Vagina (tissue), 2 donors: Measurements from ENCODE around the gene LMNTD2. TPM values are rescaled to one million over a fixed set of nuclear protein-coding genes. Genes with fewer than 3 reads are reported as not detected.
A peak's percentile ranks its signal among the peaks of the same experiment; 100 is the strongest.

Source experiments
- DNase-seq, 2 donors: peaks; one replicate each; pipeline ENCODE4 v3.0.0-alpha.2; 2017; ENCODE audit errors: extremely low spot score in 2 of 2
- H3K27ac ChIP-seq: fragments of 200-600 bp; sonication (generic); one replicate; pipeline ENCODE4 v1.5.1; 2019
- H3K27me3 ChIP-seq: fragments of 200-600 bp; sonication (generic); one replicate; pipeline ENCODE4 v1.5.1; 2019
- H3K36me3 ChIP-seq, 2 donors: fragments of 200-600 bp; sonication (generic); one replicate each; pipeline ENCODE4 v1.5.1; 2017 to 2019
- H3K4me1 ChIP-seq: fragments of 200-600 bp; sonication (generic); one replicate; pipeline ENCODE4 v1.5.1; 2019
- H3K4me3 ChIP-seq, 2 donors: fragments of 200-600 bp; sonication (generic); 1 replicate in 1 of 2; 2 replicates in 1 of 2; pipeline ENCODE4 v1.5.1; 2016 to 2019
- H3K9me3 ChIP-seq: fragments of 200-600 bp; sonication (generic); one replicate; pipeline ENCODE4 v1.5.1; 2019
- POLR2A ChIP-seq, 2 donors: fragments of 450-650 bp; IDR thresholded peaks; one replicate each; pipeline ENCODE4 v1.6.1; 2017; ENCODE audit warnings: antibody characterized with exemption in 2 of 2, mild to moderate bottlenecking in 2 of 2, moderate library complexity in 2 of 2
- POLR2AphosphoS5 ChIP-seq, 2 donors: sonication (generic); formaldehyde crosslinking; IDR thresholded peaks; one replicate each; pipeline ENCODE4 v1.9.0; 2017; ENCODE audit warnings: antibody characterized with exemption in 2 of 2, mild to moderate bottlenecking in 2 of 2, low read depth in 1 of 2; ENCODE audit not compliant: insufficient read depth in 1 of 2
- intact Hi-C: fragments of 100-400 bp; cut with DNase I; formaldehyde crosslinking; loops from one replicate; pipeline ENCODE4 v1.15.1; 2023
- total RNA-seq: library from RNA; depleted of rRNA; stranded (reverse); fragments of >200 nt; gene quantifications from one replicate; pipeline ENCODE4 v1.2.3, GENCODE V29; 2016
- TF ChIP-seq, protein P1 (sequence below), 3 experiments: fragments of 450-650 bp in 2 of 3; fragments of 200-600 bp in 1 of 3; sonication (generic) in 1 of 3; IDR thresholded peaks; one replicate each; pipeline ENCODE4 v1.5.1; 2017 to 2019; ENCODE audit warnings: antibody characterized with exemption in 3 of 3, mild to moderate bottlenecking in 2 of 3, moderate library complexity in 2 of 3

LMNTD2 gene
- total RNA-seq, 1 donor from 2014 or later, result 1.7 TPM

DNA sequence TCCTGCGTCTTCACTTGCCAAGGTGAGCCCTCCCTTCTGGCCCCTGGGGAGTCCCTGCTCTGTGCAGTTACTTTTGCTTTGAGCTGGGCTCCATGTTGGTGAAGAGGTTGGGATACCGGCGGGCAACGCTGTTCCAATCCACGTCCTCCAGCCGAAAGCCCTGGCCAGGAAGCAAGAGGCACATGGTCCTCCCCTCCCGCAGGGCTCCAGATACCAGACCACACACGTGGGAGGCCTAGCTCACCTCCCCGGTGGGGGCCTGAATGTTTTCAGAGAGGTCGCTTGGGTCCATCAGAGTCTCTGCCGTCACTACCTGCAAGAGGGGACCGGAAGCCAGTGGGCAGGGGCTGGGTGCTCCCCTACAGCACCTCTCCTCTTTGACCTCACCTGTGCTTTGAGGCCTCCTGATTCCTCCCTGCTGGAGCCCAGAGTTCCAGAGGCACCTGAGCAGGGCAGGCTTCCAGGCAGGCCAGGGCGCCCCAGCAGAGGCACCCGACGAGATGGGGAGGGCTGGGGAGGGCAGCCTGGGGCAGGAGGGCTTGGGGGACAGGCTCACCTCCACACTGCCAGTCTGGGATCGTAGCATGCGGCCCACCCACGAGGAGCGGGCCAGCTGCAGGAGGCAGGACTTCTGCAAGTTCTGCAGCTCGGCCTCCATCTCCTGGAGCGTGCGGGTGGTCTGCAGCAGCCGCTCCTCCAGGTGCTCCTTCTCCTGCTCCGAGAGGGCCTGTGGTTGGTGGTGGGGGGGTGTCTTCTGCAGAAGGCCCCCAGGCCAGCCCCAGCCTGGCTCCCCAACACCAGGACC is 3.0 kb downstream of the LMNTD2 start:
- intact Hi-C loops, result loop anchor here (10.0 kb wide), 1 partner anchor 167 kb away; no protein-coding TSS in a partner anchor
- H3K9me3 ChIP-seq, result no peaks in the 10 kb centered on the region
- H3K4me1 ChIP-seq, result peaks cover 40% of the 10 kb centered on the region
- peaks cover 14% of the 10 kb centered on the region for H3K27me3 ChIP-seq
- no peak for DNase-seq
- H3K36me3 ChIP-seq, result no peaks in the 10 kb centered on the region
- TF ChIP-seq POLR2AphosphoS5 (IDR thresholded peaks at IDR 0.05; ENCODE audit: insufficient read depth in 1 of 2, low read depth in 1 of 2) (no peak), POLR2A (IDR thresholded peaks at IDR 0.05) (no peak)
- TF ChIP-seq, protein P1, sequence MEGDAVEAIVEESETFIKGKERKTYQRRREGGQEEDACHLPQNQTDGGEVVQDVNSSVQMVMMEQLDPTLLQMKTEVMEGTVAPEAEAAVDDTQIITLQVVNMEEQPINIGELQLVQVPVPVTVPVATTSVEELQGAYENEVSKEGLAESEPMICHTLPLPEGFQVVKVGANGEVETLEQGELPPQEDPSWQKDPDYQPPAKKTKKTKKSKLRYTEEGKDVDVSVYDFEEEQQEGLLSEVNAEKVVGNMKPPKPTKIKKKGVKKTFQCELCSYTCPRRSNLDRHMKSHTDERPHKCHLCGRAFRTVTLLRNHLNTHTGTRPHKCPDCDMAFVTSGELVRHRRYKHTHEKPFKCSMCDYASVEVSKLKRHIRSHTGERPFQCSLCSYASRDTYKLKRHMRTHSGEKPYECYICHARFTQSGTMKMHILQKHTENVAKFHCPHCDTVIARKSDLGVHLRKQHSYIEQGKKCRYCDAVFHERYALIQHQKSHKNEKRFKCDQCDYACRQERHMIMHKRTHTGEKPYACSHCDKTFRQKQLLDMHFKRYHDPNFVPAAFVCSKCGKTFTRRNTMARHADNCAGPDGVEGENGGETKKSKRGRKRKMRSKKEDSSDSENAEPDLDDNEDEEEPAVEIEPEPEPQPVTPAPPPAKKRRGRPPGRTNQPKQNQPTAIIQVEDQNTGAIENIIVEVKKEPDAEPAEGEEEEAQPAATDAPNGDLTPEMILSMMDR (IDR thresholded peaks at IDR 0.05), result no peak
- no peak overlapping the region for H3K27ac ChIP-seq
- H3K4me3 ChIP-seq, result no peak overlapping the region

- no peak for DNase-seq
- Histone ChIP-seq H3K4me3 (no peak overlapping the region), H3K9me3 (no peaks in the 10 kb centered on the region), H3K36me3 (no peaks in the 10 kb centered on the region), H3K27me3 (peaks cover 14% of the 10 kb centered on the region), H3K27ac (no peak overlapping the region), H3K4me1 (peaks cover 33% of the 10 kb centered on the region)
- TF ChIP-seq POLR2AphosphoS5 (IDR thresholded peaks at IDR 0.05; ENCODE audit: insufficient read depth in 1 of 2, low read depth in 1 of 2) (no peak), POLR2A (IDR thresholded peaks at IDR 0.05) (no peak)
- TF ChIP-seq, protein P1 (IDR thresholded peaks at IDR 0.05), result no peak
- intact Hi-C loops, result loop anchor here (10.0 kb wide), 1 partner anchor 168 kb away; no protein-coding TSS in a partner anchor
Measured at GRCh38 chr11:556662-557256, 3.8 kb downstream of the LMNTD2 start.

DNA sequence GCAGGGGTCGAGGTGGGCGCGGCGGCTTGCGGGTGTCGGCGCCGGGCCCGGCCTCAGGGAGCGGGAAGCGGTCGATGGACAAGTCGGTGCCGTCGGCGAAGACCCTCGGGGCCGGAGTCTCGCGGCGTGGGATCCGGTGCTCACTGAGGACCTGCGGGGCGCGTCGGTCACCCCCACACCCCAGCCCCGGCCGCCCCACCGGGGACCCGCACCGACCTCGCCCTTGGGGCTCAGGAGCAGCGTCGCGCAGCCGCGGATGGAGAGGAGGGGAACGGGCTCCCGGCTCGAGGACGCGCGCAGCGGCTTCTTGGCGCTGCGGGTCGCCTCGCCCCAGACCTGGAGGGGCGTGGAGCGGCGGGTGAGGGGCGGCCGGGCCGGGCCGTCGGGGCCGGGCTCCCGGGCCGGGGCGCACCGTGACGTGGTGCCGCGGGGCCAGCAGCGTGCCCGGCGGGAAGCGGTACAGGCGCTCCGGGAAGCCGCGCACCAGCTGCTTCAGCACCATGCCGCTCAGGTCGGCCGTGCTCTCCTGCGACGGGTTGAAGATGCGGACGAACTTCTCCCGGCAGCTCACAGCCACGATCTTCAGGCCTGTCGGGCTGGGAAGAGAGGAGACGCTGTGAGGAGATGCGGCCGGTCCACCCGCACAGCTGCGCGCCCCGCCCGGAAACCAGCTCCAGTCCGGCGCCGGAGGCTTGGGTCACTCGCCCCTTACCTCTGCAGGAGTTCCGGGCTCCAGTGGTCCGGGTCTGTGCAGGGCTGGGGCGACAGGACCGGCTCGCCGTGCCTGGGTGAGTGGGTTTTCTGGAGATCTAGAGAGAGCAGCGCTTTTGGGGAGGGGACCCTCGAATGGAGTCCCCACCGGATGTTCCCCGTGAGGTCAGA is 4.5 kb downstream of the LMNTD2 start:
- intact Hi-C loops, result loop anchor here (10.0 kb wide), 1 partner anchor 169 kb away; no protein-coding TSS in a partner anchor
- no peaks in the 10 kb centered on the region for H3K9me3 ChIP-seq
- H3K4me3 ChIP-seq, result peak overlapping the region; percentile 30 to 32
- peaks cover 14% of the 10 kb centered on the region for H3K27me3 ChIP-seq
- peaks cover 27% of the 10 kb centered on the region for H3K4me1 ChIP-seq
- H3K27ac ChIP-seq, result no peak overlapping the region
- no peaks in the 10 kb centered on the region for H3K36me3 ChIP-seq
- TF ChIP-seq, protein P1 (IDR thresholded peaks at IDR 0.05), result no peak
- TF ChIP-seq POLR2AphosphoS5 (IDR thresholded peaks at IDR 0.05; ENCODE audit: insufficient read depth in 1 of 2, low read depth in 1 of 2) (no peak), POLR2A (IDR thresholded peaks at IDR 0.05) (no peak)
- DNase-seq, result no peak

GRCh38 chr11:555227-555779 is 5.2 kb downstream of the LMNTD2 start:
- no peak for TF ChIP-seq POLR2A (IDR thresholded peaks at IDR 0.05)
- TF ChIP-seq POLR2AphosphoS5 (IDR thresholded peaks at IDR 0.05; ENCODE audit: insufficient read depth in 1 of 2, low read depth in 1 of 2), result no peak
- TF ChIP-seq, protein P1 (IDR thresholded peaks at IDR 0.05), result no peak
- DNase-seq, result no peak
- no peaks in the 10 kb centered on the region for H3K36me3 ChIP-seq
- peak overlapping the region; percentile 30 to 32 for H3K4me3 ChIP-seq
- no peaks in the 10 kb centered on the region for H3K9me3 ChIP-seq
- H3K27ac ChIP-seq, result no peak overlapping the region
- peaks cover 25% of the 10 kb centered on the region for H3K4me1 ChIP-seq
- intact Hi-C loops, result loop anchor here (10.0 kb wide), 1 partner anchor 169 kb away; no protein-coding TSS in a partner anchor
- peaks cover 14% of the 10 kb centered on the region for H3K27me3 ChIP-seq
